ENCODE results near the gene SLA2. TPM values are rescaled to one million over a fixed set of nuclear protein-coding genes. Genes with fewer than 3 reads are reported as not detected.
A peak's percentile ranks its signal among the peaks of the same experiment; 100 is the strongest.

SLA2 gene
- total RNA-seq, 5 donors from 2014 or later (not counting 1 experiment from before 2014, with no cell fraction given): 26.2 to 46.0 (median 28.8) TPM

- H3K4me3 ChIP-seq (ENCODE audit: control insufficient read depth in 1 of 2, extremely low read depth in 1 of 2, low read length in 1 of 2): no peak overlapping the region
- H3K27me3 Mint-ChIP-seq: no peaks in the 10 kb centered on the region
- peaks cover 2 to 17% of the 10 kb centered on the region in 2 donors for H3K36me3 ChIP-seq (ENCODE audit: control insufficient read depth in 2 of 2, extremely low read depth in 1 of 2, insufficient read depth in 1 of 2, low read length in 1 of 2)
- POLR2A ChIA-PET: no interaction called here
- no peak for DNase-seq
- no peak overlapping the region for H3K4me3 Mint-ChIP-seq
- H3K4me1 Mint-ChIP-seq: peaks cover 18 to 23% (median 22%) of the 10 kb centered on the region in 3 donors
- CTCF ChIA-PET: interaction anchor here in 1 of 2 donors (0.5 kb wide), 1 partner anchor 33 kb away, joined by 3 read pairs; no protein-coding TSS in a partner anchor
- ATAC-seq (replicated peaks in 1 of 4): no peak
- no peak overlapping the region for H3K27ac Mint-ChIP-seq
- peaks cover 30% of the 10 kb centered on the region for H3K36me3 Mint-ChIP-seq
- no peaks in the 10 kb centered on the region for H3K27me3 ChIP-seq (replicated peaks in 1 of 2; ENCODE audit: control insufficient read depth in 2 of 2, extremely low read depth in 1 of 2, insufficient read depth in 2 of 2, low read length in 1 of 2)
- no peaks in the 10 kb centered on the region for H3K9me3 Mint-ChIP-seq
- H3K27ac ChIP-seq (ENCODE audit: low read length): no peak overlapping the region
- H3K4me1 ChIP-seq (ENCODE audit: control insufficient read depth in 1 of 2, extremely low read depth in 1 of 2, insufficient read depth in 2 of 2, low read length in 2 of 2): peaks cover 10 to 11% of the 10 kb centered on the region in 2 experiments
- H3K9me3 ChIP-seq: no peaks in the 10 kb centered on the region
- WGBS (ENCODE audit: insufficient coverage): 98% methylated on average over 8 of the region's 8 CpGs
Measured at GRCh38 chr20:36654506-36654905, 8.5 kb upstream of the SLA2 start.

- no peaks in the 10 kb centered on the region for H3K9me3 Mint-ChIP-seq
Measured at GRCh38 chr20:36653456-36653855, 7.5 kb upstream of the SLA2 start.

GRCh38 chr20:36647196-36648121 lies 1.5 kb upstream of the SLA2 start:
- Histone ChIP-seq H3K4me3 (ENCODE audit: control insufficient read depth in 1 of 2, extremely low read depth in 1 of 2, low read length in 1 of 2) (no peak overlapping the region), H3K36me3 (ENCODE audit: control insufficient read depth in 2 of 2, extremely low read depth in 1 of 2, insufficient read depth in 1 of 2, low read length in 1 of 2) (peaks cover 5 to 7% of the 10 kb centered on the region in 2 donors), H3K9me3 (no peaks in the 10 kb centered on the region), H3K27me3 (replicated peaks in 1 of 2; ENCODE audit: control insufficient read depth in 2 of 2, extremely low read depth in 1 of 2, insufficient read depth in 2 of 2, low read length in 1 of 2) (no peaks in the 10 kb centered on the region), H3K27ac (ENCODE audit: low read length) (no peak overlapping the region), H3K4me1 (ENCODE audit: control insufficient read depth in 1 of 2, extremely low read depth in 1 of 2, insufficient read depth in 2 of 2, low read length in 2 of 2) (peaks cover 21 to 46% of the 10 kb centered on the region in 2 experiments)
- no peaks in the 10 kb centered on the region for H3K27me3 Mint-ChIP-seq
- POLR2A ChIA-PET: interaction anchor here (0.5 to 0.7 kb wide), 4 partner anchors 10 to 134 kb away, joined by 3 to 11 read pairs (median 8); no protein-coding TSS in a partner anchor
- no peaks in the 10 kb centered on the region for H3K9me3 Mint-ChIP-seq
- ATAC-seq (replicated peaks in 1 of 4): no peak
- DNase-seq: peak in 1 of 35 experiments; percentile 1
- H3K4me1 Mint-ChIP-seq: peaks cover 44 to 47% (median 46%) of the 10 kb centered on the region in 3 donors
- CTCF ChIA-PET: interaction anchor here in 1 of 2 donors (0.5 kb wide), 1 partner anchor 53 kb away, joined by 5 read pairs; no protein-coding TSS in a partner anchor
- peak overlapping the region; percentile 98 to 100 for H3K27ac Mint-ChIP-seq
- H3K4me3 Mint-ChIP-seq: peak overlapping the region; percentile 7 to 35 (median 16)
- no CpG with 5 or more reads among the region's 8 CpGs for WGBS (ENCODE audit: insufficient coverage)
- H3K36me3 Mint-ChIP-seq: peaks cover 16% of the 10 kb centered on the region

More at GRCh38 chr20:36653456-36653855, 7.5 kb upstream of the SLA2 start:
- Histone ChIP-seq H3K9me3 (no peaks in the 10 kb centered on the region), H3K27me3 (replicated peaks in 1 of 2; ENCODE audit: control insufficient read depth in 2 of 2, extremely low read depth in 1 of 2, insufficient read depth in 2 of 2, low read length in 1 of 2) (no peaks in the 10 kb centered on the region), H3K4me1 (ENCODE audit: control insufficient read depth in 1 of 2, extremely low read depth in 1 of 2, insufficient read depth in 2 of 2, low read length in 2 of 2) (peaks cover 5% of the 10 kb centered on the region in 2 experiments), H3K27ac (ENCODE audit: low read length) (no peak overlapping the region), H3K4me3 (ENCODE audit: control insufficient read depth in 1 of 2, extremely low read depth in 1 of 2, low read length in 1 of 2) (no peak overlapping the region), H3K36me3 (ENCODE audit: control insufficient read depth in 2 of 2, extremely low read depth in 1 of 2, insufficient read depth in 1 of 2, low read length in 1 of 2) (peaks cover 2 to 17% of the 10 kb centered on the region in 2 donors)
- DNase-seq (no peak), ATAC-seq (replicated peaks in 1 of 4) (no peak)
- Mint-ChIP-seq H3K27ac (no peak overlapping the region), H3K4me1 (peaks cover 11 to 15% (median 14%) of the 10 kb centered on the region in 3 donors), H3K4me3 (no peak overlapping the region), H3K27me3 (no peaks in the 10 kb centered on the region), H3K36me3 (peaks cover 30% of the 10 kb centered on the region)
- CTCF ChIA-PET: no interaction called here
- POLR2A ChIA-PET: no interaction called here
- WGBS (ENCODE audit: insufficient coverage): 99% methylated on average over 8 of the region's 9 CpGs

GRCh38 chr20:36646678-36647077 lies 682 bp upstream of the SLA2 start:
- ChIA-PET POLR2A (interaction anchor here in 1 of 2 donors (0.6 to 0.7 kb wide), 3 partner anchors 12 to 397 kb away, joined by 3 to 11 read pairs (median 3); no protein-coding TSS in a partner anchor), CTCF (interaction anchor here in 1 of 2 donors (0.5 to 2.9 kb wide), 4 partner anchors 34 to 75 kb away, joined by 3 to 10 read pairs (median 8); partner anchors contain the start of gene RAB5IF)
- Histone ChIP-seq H3K4me3 (ENCODE audit: control insufficient read depth in 1 of 2, extremely low read depth in 1 of 2, low read length in 1 of 2) (no peak overlapping the region), H3K4me1 (ENCODE audit: control insufficient read depth in 1 of 2, extremely low read depth in 1 of 2, insufficient read depth in 2 of 2, low read length in 2 of 2) (peaks cover 25 to 53% of the 10 kb centered on the region in 2 experiments), H3K27ac (ENCODE audit: low read length) (peak overlapping the region; percentile 77), H3K36me3 (ENCODE audit: control insufficient read depth in 2 of 2, extremely low read depth in 1 of 2, insufficient read depth in 1 of 2, low read length in 1 of 2) (peaks cover 5 to 9% of the 10 kb centered on the region in 2 donors), H3K27me3 (replicated peaks in 1 of 2; ENCODE audit: control insufficient read depth in 2 of 2, extremely low read depth in 1 of 2, insufficient read depth in 2 of 2, low read length in 1 of 2) (no peaks in the 10 kb centered on the region), H3K9me3 (no peaks in the 10 kb centered on the region)
- Mint-ChIP-seq H3K9me3 (no peaks in the 10 kb centered on the region), H3K27ac (peak overlapping the region; percentile 98 to 100), H3K36me3 (peaks cover 12% of the 10 kb centered on the region), H3K4me3 (peak overlapping the region; percentile 93 to 96 (median 95)), H3K27me3 (no peaks in the 10 kb centered on the region), H3K4me1 (peaks cover 50 to 54% (median 54%) of the 10 kb centered on the region in 3 donors)
- WGBS (ENCODE audit: insufficient coverage): 100% methylated on average over 2 of the region's 3 CpGs
- ATAC-seq (replicated peaks in 1 of 4): no peak
- no peak for DNase-seq

- H3K27ac Mint-ChIP-seq: peak overlapping the region; percentile 98 to 100
- DNase-seq: peak in 1 of 35 experiments; percentile 25
- peaks cover 12 to 20% of the 10 kb centered on the region in 2 donors for H3K36me3 ChIP-seq (ENCODE audit: control insufficient read depth in 2 of 2, extremely low read depth in 1 of 2, insufficient read depth in 1 of 2, low read length in 1 of 2)
- peaks cover 12% of the 10 kb centered on the region for H3K36me3 Mint-ChIP-seq
- no peaks in the 10 kb centered on the region for H3K27me3 ChIP-seq (replicated peaks in 1 of 2; ENCODE audit: control insufficient read depth in 2 of 2, extremely low read depth in 1 of 2, insufficient read depth in 2 of 2, low read length in 1 of 2)
- no peaks in the 10 kb centered on the region for H3K9me3 Mint-ChIP-seq
- H3K27me3 Mint-ChIP-seq: no peaks in the 10 kb centered on the region
- peaks cover 55 to 63% (median 62%) of the 10 kb centered on the region in 3 donors for H3K4me1 Mint-ChIP-seq
- peak in 2 of 4 experiments; percentile 21 to 30 for ATAC-seq (replicated peaks in 1 of 4)
- POLR2A ChIA-PET: interaction anchor here (0.5 to 1.0 kb wide), 4 partner anchors 31 to 1035 kb away, joined by 3 to 6 read pairs (median 4); no protein-coding TSS in a partner anchor
- CTCF ChIA-PET: interaction anchor here (0.5 to 2.9 kb wide), 11 partner anchors 13 to 256 kb away, joined by 3 to 10 read pairs (median 3); partner anchors contain the start of gene RAB5IF (in 1 of the 2)
- H3K4me3 Mint-ChIP-seq: peak overlapping the region; percentile 93 to 96 (median 95)
- H3K9me3 ChIP-seq: no peaks in the 10 kb centered on the region
- peak overlapping the region; percentile 77 for H3K27ac ChIP-seq (ENCODE audit: low read length)
- H3K4me1 ChIP-seq (ENCODE audit: control insufficient read depth in 1 of 2, extremely low read depth in 1 of 2, insufficient read depth in 2 of 2, low read length in 2 of 2): peaks cover 25 to 64% of the 10 kb centered on the region in 2 experiments
- 12% methylated on average over 2 of the region's 7 CpGs for WGBS (ENCODE audit: insufficient coverage)
- H3K4me3 ChIP-seq (ENCODE audit: control insufficient read depth in 1 of 2, extremely low read depth in 1 of 2, low read length in 1 of 2): peak overlapping the region; percentile 61 to 73
Measured at GRCh38 chr20:36645353-36645752, 643 bp downstream of the SLA2 start.

GRCh38 chr20:36644706-36645095 lies 1.3 kb downstream of the SLA2 start:
- Mint-ChIP-seq H3K27ac (peak overlapping the region; percentile 98 to 100), H3K4me3 (peak overlapping the region; percentile 93 to 96 (median 95)), H3K9me3 (no peaks in the 10 kb centered on the region), H3K36me3 (peaks cover 12% of the 10 kb centered on the region), H3K27me3 (no peaks in the 10 kb centered on the region), H3K4me1 (peaks cover 55 to 63% (median 62%) of the 10 kb centered on the region in 3 donors)
- H3K36me3 ChIP-seq (ENCODE audit: control insufficient read depth in 2 of 2, extremely low read depth in 1 of 2, insufficient read depth in 1 of 2, low read length in 1 of 2): peaks cover 17 to 27% of the 10 kb centered on the region in 2 donors
- WGBS (ENCODE audit: insufficient coverage): no CpG with 5 or more reads among the region's 7 CpGs
- ChIA-PET POLR2A (interaction anchor here in 1 of 2 donors (0.6 kb wide), 2 partner anchors 203 to 1153 kb away, joined by 3 to 6 read pairs; no protein-coding TSS in a partner anchor), CTCF (interaction anchor here (0.6 to 2.9 kb wide), 7 partner anchors 15 to 1596 kb away, joined by 3 to 10 read pairs (median 5); partner anchors contain the start of genes RAB5IF (in 1 of the 2) and TGIF2 (in 1 of the 2))
- peak overlapping the region; percentile 77 for H3K27ac ChIP-seq (ENCODE audit: low read length)
- no peaks in the 10 kb centered on the region for H3K27me3 ChIP-seq (replicated peaks in 1 of 2; ENCODE audit: control insufficient read depth in 2 of 2, extremely low read depth in 1 of 2, insufficient read depth in 2 of 2, low read length in 1 of 2)
- H3K9me3 ChIP-seq: no peaks in the 10 kb centered on the region
- DNase-seq (peak in 1 of 35 experiments; percentile 55), ATAC-seq (replicated peaks in 1 of 4) (peak; percentile 1 to 15 (median 4))
- H3K4me1 ChIP-seq (ENCODE audit: control insufficient read depth in 1 of 2, extremely low read depth in 1 of 2, insufficient read depth in 2 of 2, low read length in 2 of 2): peaks cover 25 to 64% of the 10 kb centered on the region in 2 experiments
- H3K4me3 ChIP-seq (ENCODE audit: control insufficient read depth in 1 of 2, extremely low read depth in 1 of 2, low read length in 1 of 2): peak overlapping the region; percentile 61 to 64

Measured in T-cell (primary cell).